Activated naive CD4-positive, alpha-beta T cell treated with anti-CD3 and anti-CD28 coated beads, Interleukin-2, amount 10 ng/mL, durations not matched to agents 7 days and 5 days (primary cell): ENCODE measurements around the gene PCDHGA11.
A peak's percentile ranks its signal among the peaks of the same experiment; 100 is the strongest.
"Not testable (repeated sequence)": the region's sequence is repeated elsewhere in the genome, so short reads cannot be mapped to it uniquely, and the experiment has no call there.

ENCODE experiments used
- CTCF ChIA-PET: fragments of 350-600 bp; sonication (Branson Sonifier 250); formaldehyde crosslinking; loops from one replicate; lab custom pipeline; 2021; ENCODE audit warnings: antibody characterized with exemption; lab: Charles Lee
- DNase-seq: peaks from one replicate; pipeline ENCODE4 v3.0.0-alpha.2; 2020
- H3K27ac Mint-ChIP-seq: one replicate; pipeline ENCODE4 v1.8.0; 2021; ENCODE audit warnings: mild to moderate bottlenecking, moderate library complexity, mixed read lengths
- H3K27me3 Mint-ChIP-seq: one replicate; pipeline ENCODE4 v1.8.0; 2021; ENCODE audit warnings: mild to moderate bottlenecking, mixed read lengths
- H3K36me3 Mint-ChIP-seq: one replicate; pipeline ENCODE4 v1.8.0; 2021; ENCODE audit warnings: mixed read lengths
- H3K4me1 Mint-ChIP-seq: one replicate; pipeline ENCODE4 v1.8.0; 2021; ENCODE audit warnings: mixed read lengths
- H3K4me3 Mint-ChIP-seq: one replicate; pipeline ENCODE4 v1.8.0; 2021; ENCODE audit warnings: mild to moderate bottlenecking, moderate library complexity, mixed read lengths
- H3K9me3 Mint-ChIP-seq: one replicate; pipeline ENCODE4 v1.8.0; 2021; ENCODE audit warnings: mixed read lengths

Gene PCDHGA11

DNA sequence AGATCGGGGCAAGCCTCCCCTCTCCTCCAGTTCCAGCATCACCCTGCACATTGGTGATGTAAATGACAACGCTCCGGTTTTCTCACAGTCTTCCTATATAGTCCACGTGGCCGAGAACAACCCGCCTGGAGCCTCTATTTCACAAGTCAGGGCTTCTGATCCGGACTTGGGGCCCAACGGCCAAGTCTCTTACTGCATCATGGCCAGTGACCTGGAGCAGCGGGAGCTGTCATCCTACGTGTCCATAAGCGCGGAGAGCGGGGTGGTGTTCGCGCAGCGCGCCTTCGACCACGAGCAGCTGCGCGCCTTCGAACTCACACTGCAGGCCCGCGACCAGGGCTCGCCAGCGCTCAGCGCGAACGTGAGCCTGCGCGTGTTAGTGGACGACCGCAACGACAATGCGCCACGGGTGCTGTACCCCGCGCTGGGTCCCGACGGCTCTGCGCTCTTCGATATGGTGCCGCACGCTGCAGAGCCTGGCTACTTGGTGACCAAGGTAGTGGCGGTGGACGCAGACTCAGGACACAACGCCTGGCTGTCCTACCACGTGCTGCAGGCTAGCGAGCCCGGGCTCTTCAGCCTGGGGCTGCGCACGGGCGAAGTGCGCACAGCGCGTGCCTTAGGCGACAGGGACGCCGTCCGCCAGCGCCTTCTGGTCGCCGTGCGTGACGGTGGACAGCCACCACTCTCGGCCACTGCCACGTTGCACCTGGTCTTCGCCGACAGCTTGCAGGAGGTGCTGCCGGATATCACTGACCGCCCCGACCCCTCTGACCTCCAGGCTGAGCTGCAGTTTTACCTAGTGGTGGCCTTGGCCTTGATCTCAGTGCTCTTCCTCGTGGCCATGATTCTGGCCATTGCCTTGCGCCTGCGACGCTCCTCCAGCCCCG lies 31.5 kb upstream of the PCDHGA11 start:
- peaks cover 53% of the 10 kb centered on the region for H3K27me3 Mint-ChIP-seq
- H3K27ac Mint-ChIP-seq = no peak overlapping the region
- H3K9me3 Mint-ChIP-seq = peaks cover 30% of the 10 kb centered on the region
- CTCF ChIA-PET = interaction anchor here (1.2 to 2.4 kb wide), 2 partner anchors 23 to 41 kb away, joined by 4 to 8 read pairs; partner anchors contain the start of genes PCDHGA10 and PCDHGA12
- peak overlapping the region; percentile 1 for H3K4me3 Mint-ChIP-seq
- no peaks in the 10 kb centered on the region for H3K4me1 Mint-ChIP-seq
- H3K36me3 Mint-ChIP-seq = peaks cover 11% of the 10 kb centered on the region
- no peak for DNase-seq

- peaks cover 38% of the 10 kb centered on the region for H3K9me3 Mint-ChIP-seq
- H3K4me3 Mint-ChIP-seq = no peak within 1 kb of the TSS
- no peak within 1 kb of the TSS for H3K27ac Mint-ChIP-seq
- H3K4me1 Mint-ChIP-seq = no peaks in the 10 kb centered on the region
- CTCF ChIA-PET = interaction anchor here (2.1 kb wide), 1 partner anchor 28 kb away, joined by 6 read pairs; the partner anchor contains the start of gene PCDHGA11
- peaks cover 11% of the 10 kb centered on the region for H3K36me3 Mint-ChIP-seq
- peaks cover 55% of the 10 kb centered on the region for H3K27me3 Mint-ChIP-seq
- no peak for DNase-seq
Measured at GRCh38 chr5:141392429-141393198, 28.2 kb upstream of the PCDHGA11 start, which contains the start of gene PCDHGA8. Gene PCDHGA8 (plus strand): TSS chr5:141392633. CDS start chr5:141392814, 181 bp downstream.

DNA sequence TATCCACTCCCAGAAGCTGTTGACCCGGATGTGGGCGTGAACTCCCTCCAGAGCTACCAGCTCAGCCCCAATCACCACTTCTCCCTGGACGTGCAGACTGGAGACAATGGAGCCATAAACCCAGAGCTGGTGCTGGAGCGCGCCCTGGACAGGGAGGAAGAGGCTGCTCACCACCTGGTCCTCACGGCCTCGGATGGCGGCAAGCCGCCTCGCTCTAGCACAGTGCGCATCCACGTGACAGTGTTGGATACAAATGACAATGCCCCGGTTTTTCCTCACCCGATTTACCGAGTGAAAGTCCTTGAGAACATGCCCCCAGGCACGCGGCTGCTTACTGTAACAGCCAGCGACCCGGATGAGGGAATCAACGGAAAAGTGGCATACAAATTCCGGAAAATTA lies 27.6 kb upstream of the PCDHGA11 start:
- Mint-ChIP-seq H3K27me3 (peaks cover 55% of the 10 kb centered on the region), H3K9me3 (peaks cover 38% of the 10 kb centered on the region), H3K4me3 (no peak overlapping the region), H3K36me3 (peaks cover 11% of the 10 kb centered on the region), H3K27ac (no peak overlapping the region), H3K4me1 (no peaks in the 10 kb centered on the region)
- CTCF ChIA-PET = no interaction called here
- DNase-seq = no peak

GRCh38 chr5:141394401-141395187 lies 26.3 kb upstream of the PCDHGA11 start:
- H3K4me3 Mint-ChIP-seq, H3K27ac Mint-ChIP-seq, H3K4me1 Mint-ChIP-seq, DNase-seq: not testable (repeated sequence)
- peaks cover 11% of the 10 kb centered on the region for H3K36me3 Mint-ChIP-seq
- H3K27me3 Mint-ChIP-seq = peaks cover 56% of the 10 kb centered on the region
- CTCF ChIA-PET = interaction anchor here (0.9 to 1.7 kb wide), 2 partner anchors 22 to 26 kb away, joined by 3 to 6 read pairs; partner anchors contain the start of gene PCDHGA11
- peaks cover 37% of the 10 kb centered on the region for H3K9me3 Mint-ChIP-seq

- not testable (repeated sequence) for H3K4me1 Mint-ChIP-seq, H3K27ac Mint-ChIP-seq
- peak; percentile 57 for DNase-seq
- H3K27me3 Mint-ChIP-seq = peaks cover 61% of the 10 kb centered on the region
- CTCF ChIA-PET = interaction anchor here (0.6 to 2.9 kb wide), 8 partner anchors 9 to 557 kb away, joined by 3 to 12 read pairs (median 4); partner anchors contain the start of genes PCDHGA10, PCDHGA11 and PCDHGB3
- H3K36me3 Mint-ChIP-seq = peaks cover 13% of the 10 kb centered on the region
- H3K9me3 Mint-ChIP-seq = peaks cover 33% of the 10 kb centered on the region
- peak within 1 kb of the TSS; percentile 56 for H3K4me3 Mint-ChIP-seq
Measured at GRCh38 chr5:141397756-141398551, 22.9 kb upstream of the PCDHGA11 start, which contains the start of gene PCDHGB5. Gene PCDHGB5 (plus strand): TSS chr5:141397947. CDS start chr5:141398128, 181 bp downstream.

DNA sequence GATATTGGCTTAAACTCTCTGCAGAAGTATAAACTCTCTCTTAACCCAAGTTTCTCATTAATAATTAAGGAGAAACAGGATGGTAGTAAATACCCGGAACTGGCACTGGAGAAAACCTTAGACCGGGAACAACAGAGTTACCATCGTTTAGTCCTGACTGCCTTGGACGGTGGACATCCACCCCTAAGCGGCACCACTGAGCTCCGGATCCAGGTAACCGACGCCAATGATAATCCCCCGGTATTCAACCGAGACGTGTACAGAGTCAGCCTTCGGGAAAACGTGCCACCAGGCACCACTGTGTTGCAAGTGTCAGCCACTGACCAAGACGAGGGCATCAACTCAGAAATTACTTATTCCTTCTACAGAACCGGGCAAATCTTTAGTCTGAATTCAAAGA lies 22.2 kb upstream of the PCDHGA11 start:
- CTCF ChIA-PET = interaction anchor here (0.9 to 1.7 kb wide), 2 partner anchors 22 to 557 kb away, joined by 3 to 5 read pairs; partner anchors contain the start of gene PCDHGA11
- Mint-ChIP-seq H3K27me3 (peaks cover 61% of the 10 kb centered on the region), H3K27ac (no peak overlapping the region), H3K4me3 (no peak overlapping the region), H3K9me3 (peaks cover 32% of the 10 kb centered on the region), H3K36me3 (peaks cover 10% of the 10 kb centered on the region), H3K4me1 (peaks cover 3% of the 10 kb centered on the region)
- DNase-seq = no peak

- H3K27me3 Mint-ChIP-seq = peaks cover 61% of the 10 kb centered on the region
- CTCF ChIA-PET = interaction anchor here (1.0 to 1.6 kb wide), 4 partner anchors 22 to 114 kb away, joined by 3 to 7 read pairs (median 5); partner anchors contain the start of gene PCDHGB3
- peak overlapping the region; percentile 71 for H3K27ac Mint-ChIP-seq
- peaks cover 28% of the 10 kb centered on the region for H3K9me3 Mint-ChIP-seq
- DNase-seq = no peak
- peaks cover 3% of the 10 kb centered on the region for H3K4me1 Mint-ChIP-seq
- no peak overlapping the region for H3K4me3 Mint-ChIP-seq
- H3K36me3 Mint-ChIP-seq = peaks cover 8% of the 10 kb centered on the region
Measured at GRCh38 chr5:141399555-141400258, 21.1 kb upstream of the PCDHGA11 start.

GRCh38 chr5:141402553-141403243 lies 18.2 kb upstream of the PCDHGA11 start, which contains the start of gene PCDHGA9:
Gene PCDHGA9 (plus strand): TSS chr5:141402778. CDS start chr5:141402953, 175 bp downstream.
- CTCF ChIA-PET = interaction anchor here (1.0 to 1.4 kb wide), 5 partner anchors 11 to 110 kb away, joined by 3 to 5 read pairs (median 4); partner anchors contain the start of genes PCDHGA12, PCDHGA3 and PCDHGB7
- peaks cover 60% of the 10 kb centered on the region for H3K27me3 Mint-ChIP-seq

DNA sequence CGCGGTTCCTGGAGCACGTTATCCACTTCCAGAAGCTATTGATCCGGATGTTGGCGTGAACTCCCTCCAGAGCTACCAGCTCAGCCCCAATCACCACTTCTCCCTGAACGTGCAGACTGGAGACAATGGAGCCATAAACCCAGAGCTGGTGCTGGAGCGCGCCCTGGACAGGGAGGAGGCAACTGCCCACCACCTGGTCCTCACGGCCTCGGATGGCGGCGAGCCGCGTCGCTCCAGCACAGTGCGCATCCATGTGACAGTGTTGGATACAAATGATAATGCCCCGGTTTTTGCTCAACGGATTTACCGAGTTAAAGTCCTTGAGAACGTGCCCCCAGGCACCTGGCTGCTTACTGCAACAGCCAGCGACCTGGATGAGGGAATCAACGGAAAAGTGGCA lies 17.5 kb upstream of the PCDHGA11 start:
- Mint-ChIP-seq H3K4me3 (no peak overlapping the region), H3K36me3 (peaks cover 10% of the 10 kb centered on the region), H3K4me1 (peaks cover 5% of the 10 kb centered on the region), H3K9me3 (peaks cover 23% of the 10 kb centered on the region), H3K27me3 (peaks cover 64% of the 10 kb centered on the region), H3K27ac (no peak overlapping the region)
- CTCF ChIA-PET = interaction anchor here (1.0 to 1.4 kb wide), 5 partner anchors 10 to 109 kb away, joined by 3 to 5 read pairs (median 4); partner anchors contain the start of genes PCDHGA12, PCDHGA3 and PCDHGB7
- DNase-seq = no peak

More at GRCh38 chr5:141402553-141403243, 18.2 kb upstream of the PCDHGA11 start, which contains the start of gene PCDHGA9:
- peak; percentile 46 for DNase-seq
- H3K4me1 Mint-ChIP-seq = peaks cover 3% of the 10 kb centered on the region
- peaks cover 21% of the 10 kb centered on the region for H3K9me3 Mint-ChIP-seq
- H3K36me3 Mint-ChIP-seq = peaks cover 10% of the 10 kb centered on the region
- H3K4me3 Mint-ChIP-seq = no peak within 1 kb of the TSS
- no peak within 1 kb of the TSS for H3K27ac Mint-ChIP-seq

GRCh38 chr5:141407790-141408505 lies 12.9 kb upstream of the PCDHGA11 start, which contains the start of gene PCDHGB6:
Gene PCDHGB6 (plus strand): TSS chr5:141408021. CDS start chr5:141408203, 182 bp downstream.
- not testable (repeated sequence) for H3K4me1 Mint-ChIP-seq
- H3K36me3 Mint-ChIP-seq = peaks cover 14% of the 10 kb centered on the region
- H3K27me3 Mint-ChIP-seq = peaks cover 66% of the 10 kb centered on the region
- CTCF ChIA-PET = interaction anchor here (0.6 to 1.8 kb wide), 7 partner anchors 10 to 156 kb away, joined by 3 to 5 read pairs (median 3); partner anchors contain the start of gene PCDHGA3
- peak within 1 kb of the TSS; percentile 23 for H3K4me3 Mint-ChIP-seq
- peak; percentile 56 for DNase-seq
- H3K27ac Mint-ChIP-seq = peak within 1 kb of the TSS; percentile 75
- peaks cover 19% of the 10 kb centered on the region for H3K9me3 Mint-ChIP-seq
